Panc1 (cell line): ENCODE results near the gene IGSF21. TPM values are rescaled to one million over a fixed set of nuclear protein-coding genes. Genes with fewer than 3 reads are reported as not detected.

ENCODE experiments used
- ATAC-seq: fragments of 200-7000 bp; cut with Tn5 transposase; 2 replicates; pipeline ENCODE4 v1.9.1; 2020; ENCODE audit warnings: mild to moderate bottlenecking, moderate library complexity
- BruUV-seq: library from RNA; stranded (reverse); fragments of 400-500 nt; replicated peaks from 2 replicates; lab custom pipeline; 2021; lab: Mats Ljungman, UMichigan
- CTCF ChIA-PET: fragments of 300-600 bp; sonication (Branson Sonifier 250); formaldehyde crosslinking; loops from one replicate; lab custom pipeline; 2022; ENCODE audit warnings: antibody characterized with exemption; lab: Charles Lee
- POLR2A ChIA-PET: fragments of 300-600 bp; sonication (Branson Sonifier 250); formaldehyde crosslinking; loops from one replicate; lab custom pipeline; 2022; ENCODE audit warnings: antibody characterized with exemption; lab: Charles Lee
- DNase-seq: peaks from one replicate; pipeline ENCODE4 v3.0.0-alpha.2; 2010; ENCODE audit warnings: low read depth, low spot score
- H3K27ac ChIP-seq: 2 replicates; pipeline ENCODE4 v1.5.1; 2011; ENCODE audit warnings: mild to moderate bottlenecking, low read length, inconsistent platforms
- H3K27me3 ChIP-seq: fragments of 200-500 bp; sonication (Bioruptor generic); 2 replicates; pipeline ENCODE4 v1.6.0; 2014; ENCODE audit warnings: low read length, inconsistent platforms; ENCODE audit not compliant: control insufficient read depth, insufficient read depth
- H3K36me3 ChIP-seq: fragments of 200-500 bp; sonication (Bioruptor generic); 2 replicates; pipeline ENCODE4 v1.5.1; 2014; ENCODE audit warnings: inconsistent platforms, mild to moderate bottlenecking, low read length, moderate library complexity; ENCODE audit not compliant: control insufficient read depth, insufficient read depth
- H3K4me1 ChIP-seq: 2 replicates; pipeline ENCODE4 v1.5.1; 2011; ENCODE audit warnings: inconsistent platforms, mild to moderate bottlenecking, low read length, moderate library complexity; ENCODE audit not compliant: control insufficient read depth, insufficient read depth
- H3K4me3 ChIP-seq, 2 experiments: 2 replicates each; pipeline ENCODE4 v1.5.1; 2011 to 2012; ENCODE audit warnings: low read depth in 2 of 2, low read length in 2 of 2, mild to moderate bottlenecking in 2 of 2, inconsistent platforms in 1 of 2, moderate library complexity in 1 of 2
- H3K9me3 ChIP-seq: fragments of 200-500 bp; sonication (Bioruptor generic); 2 replicates; pipeline ENCODE4 v1.5.1; 2014; ENCODE audit warnings: low read depth, mild to moderate bottlenecking, inconsistent platforms, low read length, moderate library complexity; ENCODE audit not compliant: control insufficient read depth, insufficient read depth
- CTCF ChIP-seq: fragments of 450-650 bp; IDR thresholded peaks from 2 replicates; pipeline ENCODE4 v1.5.1; 2017; ENCODE audit warnings: mild to moderate bottlenecking
- POLR2AphosphoS5 ChIP-seq: IDR thresholded peaks from 2 replicates; pipeline ENCODE4 v1.6.1; 2012; ENCODE audit warnings: mild to moderate bottlenecking, low read depth, low read length, moderate library complexity
- REST ChIP-seq, 2 experiments: IDR thresholded peaks; 2 replicates each; pipeline ENCODE4 v1.6.1; 2011 to 2012; ENCODE audit warnings: low read depth in 2 of 2, control low read depth in 1 of 2, low read length in 1 of 2, mild to moderate bottlenecking in 1 of 2, moderate library complexity in 1 of 2; ENCODE audit not compliant: insufficient read depth in 1 of 2
- SIN3A ChIP-seq: IDR thresholded peaks from 2 replicates; pipeline ENCODE4 v1.6.1; 2012; ENCODE audit warnings: low read depth, mild to moderate bottlenecking, low read length, moderate library complexity, borderline replicate concordance; ENCODE audit not compliant: insufficient read depth
- TCF7L2 ChIP-seq: IDR thresholded peaks from 2 replicates; pipeline ENCODE4 v1.6.1; 2011; ENCODE audit warnings: mild to moderate bottlenecking, low read depth, low read length, inconsistent platforms
- in situ Hi-C: cut with HindIII; loops from 2 replicates; pipeline ENCODE4 v1.10.0; 2016; ENCODE audit warnings: low sequenced_read_pairs, low pct_unique_long_range_greater_than_20kb
- intact Hi-C: fragments of 100-400 bp; cut with micrococcal nuclease; formaldehyde crosslinking; loops from one replicate; pipeline ENCODE4 v1.10.0; 2022; ENCODE audit not compliant: unreplicated experiment
- total RNA-seq: library from RNA; stranded (reverse); gene quantifications from one replicate; pipeline ENCODE4 v1.2.1, GENCODE V29; 2021; ENCODE audit not compliant: unreplicated experiment

IGSF21 gene
- total RNA-seq, 1 experiment from 2014 or later: not detected

GRCh38 chr1:18118491-18118890, 10.9 kb downstream of the IGSF21 start:
- no peak for TF ChIP-seq SIN3A
- TF ChIP-seq POLR2AphosphoS5: no peak
- no peak for TF ChIP-seq CTCF
- no peak for TF ChIP-seq TCF7L2
- no peak for TF ChIP-seq REST (IDR thresholded peaks at IDR 0.05; ENCODE audit: insufficient read depth in 1 of 2, low read depth in 2 of 2, low read length in 1 of 2)

GRCh38 chr1:18119289-18119688, 11.7 kb downstream of the IGSF21 start:
- in situ Hi-C loops: no loop called here
- BruUV-seq: no TSS peak
- ChIA-PET POLR2A (no interaction called here), CTCF (no interaction called here)
- ATAC-seq (no peak), DNase-seq (no peak)
- Histone ChIP-seq H3K4me1 (no peaks in the 10 kb centered on the region), H3K27ac (no peak overlapping the region), H3K36me3 (no peaks in the 10 kb centered on the region), H3K4me3 (no peak overlapping the region), H3K9me3 (no peaks in the 10 kb centered on the region), H3K27me3 (peaks cover 23% of the 10 kb centered on the region)
- intact Hi-C loops: no loop called here
- TF ChIP-seq TCF7L2 (no peak), POLR2AphosphoS5 (no peak), SIN3A (no peak), REST (IDR thresholded peaks at IDR 0.05; ENCODE audit: insufficient read depth in 1 of 2, low read depth in 2 of 2, low read length in 1 of 2) (no peak), CTCF (no peak)

More at GRCh38 chr1:18118491-18118890, 10.9 kb downstream of the IGSF21 start:
- in situ Hi-C loops (no loop called here), intact Hi-C loops (no loop called here)
- no peaks in the 10 kb centered on the region for H3K9me3 ChIP-seq
- no peaks in the 10 kb centered on the region for H3K4me1 ChIP-seq
- H3K27me3 ChIP-seq: peaks cover 23% of the 10 kb centered on the region
- ATAC-seq (no peak), DNase-seq (no peak)
- CTCF ChIA-PET: interaction anchor here (0.7 kb wide), 1 partner anchor 382 kb away, joined by 8 read pairs; no protein-coding TSS in a partner anchor
- H3K4me3 ChIP-seq: no peak overlapping the region
- POLR2A ChIA-PET: no interaction called here
- no peak overlapping the region for H3K27ac ChIP-seq
- no peaks in the 10 kb centered on the region for H3K36me3 ChIP-seq
- no TSS peak for BruUV-seq
